Loucy (cell line): Measurements from ENCODE around the gene MIA2.

Experiments
- EZH2phosphoT487 ChIP-seq: fragments of 200-600 bp; IDR thresholded peaks from 2 replicates; pipeline ENCODE4 v1.6.1; 2018; ENCODE audit warnings: antibody characterized with exemption, mild to moderate bottlenecking, moderate library complexity, borderline replicate concordance
- TF ChIP-seq, protein P1 (sequence below): fragments of 200-600 bp; sonication (generic); conservative IDR thresholded peaks from 2 replicates; pipeline ENCODE4 v1.5.1; 2014; ENCODE audit warnings: mild to moderate bottlenecking, antibody characterized with exemption, low read length

- TF ChIP-seq, protein P1, sequence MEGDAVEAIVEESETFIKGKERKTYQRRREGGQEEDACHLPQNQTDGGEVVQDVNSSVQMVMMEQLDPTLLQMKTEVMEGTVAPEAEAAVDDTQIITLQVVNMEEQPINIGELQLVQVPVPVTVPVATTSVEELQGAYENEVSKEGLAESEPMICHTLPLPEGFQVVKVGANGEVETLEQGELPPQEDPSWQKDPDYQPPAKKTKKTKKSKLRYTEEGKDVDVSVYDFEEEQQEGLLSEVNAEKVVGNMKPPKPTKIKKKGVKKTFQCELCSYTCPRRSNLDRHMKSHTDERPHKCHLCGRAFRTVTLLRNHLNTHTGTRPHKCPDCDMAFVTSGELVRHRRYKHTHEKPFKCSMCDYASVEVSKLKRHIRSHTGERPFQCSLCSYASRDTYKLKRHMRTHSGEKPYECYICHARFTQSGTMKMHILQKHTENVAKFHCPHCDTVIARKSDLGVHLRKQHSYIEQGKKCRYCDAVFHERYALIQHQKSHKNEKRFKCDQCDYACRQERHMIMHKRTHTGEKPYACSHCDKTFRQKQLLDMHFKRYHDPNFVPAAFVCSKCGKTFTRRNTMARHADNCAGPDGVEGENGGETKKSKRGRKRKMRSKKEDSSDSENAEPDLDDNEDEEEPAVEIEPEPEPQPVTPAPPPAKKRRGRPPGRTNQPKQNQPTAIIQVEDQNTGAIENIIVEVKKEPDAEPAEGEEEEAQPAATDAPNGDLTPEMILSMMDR: no peak
- TF ChIP-seq EZH2phosphoT487: no peak
These were observed 930 bp upstream of the MIA2 start for GRCh38 chr14:39232554-39233415.
